Rectal smooth muscle tissue (tissue), 1 donor: Measurements from ENCODE around the gene PROCA1.
A peak's percentile ranks its signal among the peaks of the same experiment; 100 is the strongest.

ENCODE experiments used
- H3K27ac ChIP-seq: one replicate; pipeline ENCODE4 v1.7.0; 2013; ENCODE audit warnings: low read depth, low read length, inconsistent platforms
- H3K27me3 ChIP-seq: one replicate; pipeline ENCODE4 v1.7.0; 2013; ENCODE audit warnings: low read length; ENCODE audit not compliant: control insufficient read depth, insufficient read depth
- H3K36me3 ChIP-seq: one replicate; pipeline ENCODE4 v1.7.0; 2013; ENCODE audit warnings: low read length; ENCODE audit not compliant: control insufficient read depth, insufficient read depth
- H3K4me1 ChIP-seq: one replicate; pipeline ENCODE4 v1.7.0; 2013; ENCODE audit warnings: low read length; ENCODE audit not compliant: control insufficient read depth, insufficient read depth
- H3K4me3 ChIP-seq: one replicate; pipeline ENCODE4 v1.7.0; 2013; ENCODE audit warnings: low read length
- H3K9ac ChIP-seq: one replicate; pipeline ENCODE4 v1.7.0; 2013; ENCODE audit warnings: low read length

Gene PROCA1

GRCh38 chr17:28717578-28718332, 6.1 kb upstream of the PROCA1 start, which contains the start of gene RAB34:
TSS of gene RAB34 (minus strand) at chr17:28717868. CDS start at chr17:28717266, 602 bp downstream.
- no peaks in the 10 kb centered on the region for H3K27me3 ChIP-seq
- H3K9ac ChIP-seq = peak within 1 kb of the TSS; percentile 47
- peak within 1 kb of the TSS; percentile 71 for H3K4me3 ChIP-seq
- H3K36me3 ChIP-seq = peaks cover 16% of the 10 kb centered on the region
- peaks cover 25% of the 10 kb centered on the region for H3K4me1 ChIP-seq
- peak within 1 kb of the TSS; percentile 90 for H3K27ac ChIP-seq

- H3K9ac ChIP-seq = peak overlapping the region; percentile 35
- H3K4me1 ChIP-seq = peaks cover 25% of the 10 kb centered on the region
- H3K27me3 ChIP-seq = no peaks in the 10 kb centered on the region
- H3K4me3 ChIP-seq = peak overlapping the region; percentile 71
- peak overlapping the region; percentile 90 for H3K27ac ChIP-seq
- peaks cover 9% of the 10 kb centered on the region for H3K36me3 ChIP-seq
Measured at GRCh38 chr17:28716740-28717577, 5.3 kb upstream of the PROCA1 start.

- H3K27me3 ChIP-seq = no peaks in the 10 kb centered on the region
- H3K27ac ChIP-seq = no peak overlapping the region
- H3K36me3 ChIP-seq = peaks cover 9% of the 10 kb centered on the region
- H3K4me1 ChIP-seq = peaks cover 15% of the 10 kb centered on the region
- no peak overlapping the region for H3K4me3 ChIP-seq
- H3K9ac ChIP-seq = no peak overlapping the region
Measured at GRCh38 chr17:28715217-28715616, 3.5 kb upstream of the PROCA1 start.

- Histone ChIP-seq H3K27ac (no peak overlapping the region), H3K4me1 (peaks cover 14% of the 10 kb centered on the region), H3K36me3 (peaks cover 9% of the 10 kb centered on the region), H3K9ac (no peak overlapping the region), H3K4me3 (no peak overlapping the region), H3K27me3 (no peaks in the 10 kb centered on the region)
Measured at GRCh38 chr17:28714281-28714680, 2.6 kb upstream of the PROCA1 start.

GRCh38 chr17:28712705-28713415, 1.2 kb upstream of the PROCA1 start:
- peaks cover 5% of the 10 kb centered on the region for H3K4me1 ChIP-seq
- no peaks in the 10 kb centered on the region for H3K27me3 ChIP-seq
- H3K27ac ChIP-seq = no peak overlapping the region
- no peak overlapping the region for H3K4me3 ChIP-seq
- H3K36me3 ChIP-seq = peaks cover 9% of the 10 kb centered on the region
- no peak overlapping the region for H3K9ac ChIP-seq

GRCh38 chr17:28712032-28712704, 480 bp upstream of the PROCA1 start:
- Histone ChIP-seq H3K36me3 (peaks cover 9% of the 10 kb centered on the region), H3K27ac (peak overlapping the region; percentile 85), H3K4me3 (peak overlapping the region; percentile 78), H3K27me3 (no peaks in the 10 kb centered on the region), H3K4me1 (peaks cover 5% of the 10 kb centered on the region), H3K9ac (peak overlapping the region; percentile 76)

- Histone ChIP-seq H3K9ac (peak overlapping the region; percentile 76), H3K27me3 (no peaks in the 10 kb centered on the region), H3K4me1 (peaks cover 5% of the 10 kb centered on the region), H3K27ac (peak overlapping the region; percentile 85), H3K36me3 (peaks cover 9% of the 10 kb centered on the region), H3K4me3 (peak overlapping the region; percentile 78)
Measured at GRCh38 chr17:28710861-28711722, 596 bp downstream of the PROCA1 start.

- Histone ChIP-seq H3K27me3 (no peaks in the 10 kb centered on the region), H3K36me3 (peaks cover 15% of the 10 kb centered on the region), H3K4me1 (peaks cover 5% of the 10 kb centered on the region), H3K4me3 (no peak overlapping the region), H3K9ac (no peak overlapping the region), H3K27ac (no peak overlapping the region)
Measured at GRCh38 chr17:28707339-28707720, 4.4 kb downstream of the PROCA1 start.

GRCh38 chr17:28706471-28707338, 5.0 kb downstream of the PROCA1 start:
- no peak overlapping the region for H3K4me3 ChIP-seq
- peaks cover 3% of the 10 kb centered on the region for H3K4me1 ChIP-seq
- H3K27me3 ChIP-seq = no peaks in the 10 kb centered on the region
- H3K36me3 ChIP-seq = peaks cover 20% of the 10 kb centered on the region
- no peak overlapping the region for H3K9ac ChIP-seq
- H3K27ac ChIP-seq = no peak overlapping the region

- no peak overlapping the region for H3K27ac ChIP-seq
- no peaks in the 10 kb centered on the region for H3K27me3 ChIP-seq
- H3K4me1 ChIP-seq = no peaks in the 10 kb centered on the region
- H3K36me3 ChIP-seq = peaks cover 29% of the 10 kb centered on the region
- H3K9ac ChIP-seq = no peak overlapping the region
- no peak overlapping the region for H3K4me3 ChIP-seq
Measured at GRCh38 chr17:28705728-28706334, 5.9 kb downstream of the PROCA1 start.
